Smooth muscle cell (in vitro differentiated cells): Measurements from ENCODE around the gene ARHGAP6. TPM values are rescaled to one million over a fixed set of nuclear protein-coding genes. Genes with fewer than 3 reads are reported as not detected.

Experiments
- DNase-seq: peaks from one replicate; lab custom pipeline; 2025; ENCODE audit not compliant: unreplicated experiment; lab: John Stamatoyannopoulos, UW
- H2AFZ ChIP-seq: fragments of 200-600 bp; sonication (generic); 2 replicates; pipeline ENCODE4 v1.6.0; 2016; ENCODE audit warnings: antibody characterized with exemption, low read depth, mild to moderate bottlenecking
- H3F3A ChIP-seq: fragments of 200-600 bp; sonication (generic); 2 replicates; pipeline ENCODE4 v1.6.0; 2017; ENCODE audit warnings: antibody characterized with exemption, low read depth
- H3K27ac ChIP-seq: fragments of 200-600 bp; sonication (generic); 2 replicates; pipeline ENCODE4 v1.5.1; 2016; ENCODE audit warnings: low read depth, mild to moderate bottlenecking
- H3K27me3 ChIP-seq: fragments of 200-600 bp; sonication (generic); 2 replicates; pipeline ENCODE4 v1.6.1; 2016; ENCODE audit warnings: low read depth, mild to moderate bottlenecking
- H3K36me3 ChIP-seq: fragments of 200-600 bp; sonication (generic); 2 replicates; pipeline ENCODE4 v1.5.1; 2016; ENCODE audit warnings: low read depth
- H3K4me1 ChIP-seq: fragments of 200-600 bp; sonication (generic); 2 replicates; pipeline ENCODE4 v1.5.1; 2016; ENCODE audit warnings: low read depth
- H3K4me2 ChIP-seq: fragments of 200-600 bp; sonication (generic); 2 replicates; pipeline ENCODE4 v1.6.0; 2016; ENCODE audit warnings: mild to moderate bottlenecking
- H3K4me3 ChIP-seq: fragments of 200-600 bp; sonication (generic); 2 replicates; pipeline ENCODE4 v1.5.1; 2016; ENCODE audit warnings: mild to moderate bottlenecking
- H3K79me2 ChIP-seq: fragments of 200-600 bp; sonication (generic); 2 replicates; pipeline ENCODE4 v1.6.0; 2016; ENCODE audit warnings: low read depth, mild to moderate bottlenecking
- H3K9ac ChIP-seq: fragments of 200-600 bp; sonication (generic); 2 replicates; pipeline ENCODE4 v1.6.0; 2016; ENCODE audit warnings: low read depth
- H3K9me3 ChIP-seq: fragments of 200-600 bp; sonication (generic); replicated peaks from 2 replicates; pipeline ENCODE4 v1.5.1; 2016; ENCODE audit warnings: low read depth
- H4K20me1 ChIP-seq: fragments of 200-600 bp; sonication (generic); 2 replicates; pipeline ENCODE4 v1.6.0; 2016; ENCODE audit warnings: low read depth
- CTCF ChIP-seq: fragments of 200-600 bp; sonication (generic); IDR thresholded peaks from 2 replicates; pipeline ENCODE4 v1.5.1; 2017; ENCODE audit warnings: borderline replicate concordance, mild to moderate bottlenecking, antibody characterized with exemption; ENCODE audit not compliant: insufficient read depth, poor library complexity, severe bottlenecking
- WGBS: methylation state at CpG from one replicate; pipeline ENCODE4 v1.1.7; 2016; ENCODE audit warnings: low lambda C conversion rate; 5-methylcytosine and 5-hydroxymethylcytosine counted together
- polyA plus RNA-seq: library from polyadenylated mRNA; unstranded; fragments of >200 nt; fragmentation: Nextera tagmentation; extraction: Ambion mirVana; gene quantifications from 2 replicates; pipeline ENCODE4 v1.2.1, GENCODE V29; 2016
- total RNA-seq: library from RNA; depleted of rRNA; stranded (reverse); fragments of >200 nt; gene quantifications from 2 replicates; pipeline ENCODE4 v1.2.3, GENCODE V29; 2014

Gene ARHGAP6
- 0.54 and 0.90 TPM in 2 replicates for total RNA-seq
- polyA plus RNA-seq = 0.55 TPM in 1 of 2 replicates, not detected in the other

GRCh38 chrX:11665168-11666111 lies at the start of gene ARHGAP6:
TSS of gene ARHGAP6 (minus strand) at chrX:11665920. CDS start at chrX:11664828, 1,092 bp downstream.
- H2AFZ ChIP-seq = peak within 1 kb of the TSS; percentile 81
- H3K4me3 ChIP-seq = peak within 1 kb of the TSS; percentile 53
- no peaks in the 10 kb centered on the region for H3K4me1 ChIP-seq
- no peaks in the 10 kb centered on the region for H3K36me3 ChIP-seq
- peak within 1 kb of the TSS; percentile 89 for H3K4me2 ChIP-seq
- no peaks in the 10 kb centered on the region for H3K9me3 ChIP-seq
- H3F3A ChIP-seq = no peaks in the 10 kb centered on the region
- H3K79me2 ChIP-seq = no peaks in the 10 kb centered on the region
- WGBS = 49% methylated on average over 72 of the region's 74 CpGs
- TF ChIP-seq CTCF = no peak
- no peak within 1 kb of the TSS for H3K9ac ChIP-seq
- H4K20me1 ChIP-seq = no peaks in the 10 kb centered on the region
- H3K27ac ChIP-seq = no peak within 1 kb of the TSS
- peaks cover 42% of the 10 kb centered on the region for H3K27me3 ChIP-seq
- DNase-seq = peak; percentile 13

GRCh38 chrX:11704725-11705495 lies 39.2 kb upstream of the ARHGAP6 start:
- no peaks in the 10 kb centered on the region for H3K9me3 ChIP-seq
- no peaks in the 10 kb centered on the region for H3K36me3 ChIP-seq
- H3K9ac ChIP-seq = no peak overlapping the region
- no peak for DNase-seq
- no peak overlapping the region for H3K27ac ChIP-seq
- H4K20me1 ChIP-seq = no peaks in the 10 kb centered on the region
- no peak overlapping the region for H3K4me3 ChIP-seq
- H3K79me2 ChIP-seq = no peaks in the 10 kb centered on the region
- no peak for TF ChIP-seq CTCF
- H3K4me1 ChIP-seq = no peaks in the 10 kb centered on the region
- H2AFZ ChIP-seq = no peak overlapping the region
- H3K4me2 ChIP-seq = no peak overlapping the region
- 68% methylated on average over 12 of the region's 12 CpGs for WGBS
- H3K27me3 ChIP-seq = no peaks in the 10 kb centered on the region
- H3F3A ChIP-seq = no peaks in the 10 kb centered on the region

- Histone ChIP-seq H3F3A (no peaks in the 10 kb centered on the region), H3K9me3 (no peaks in the 10 kb centered on the region), H3K36me3 (no peaks in the 10 kb centered on the region), H3K79me2 (no peaks in the 10 kb centered on the region), H3K4me3 (no peak overlapping the region), H2AFZ (no peak overlapping the region), H3K9ac (no peak overlapping the region), H4K20me1 (no peaks in the 10 kb centered on the region), H3K27ac (no peak overlapping the region), H3K27me3 (no peaks in the 10 kb centered on the region), H3K4me2 (no peak overlapping the region), H3K4me1 (no peaks in the 10 kb centered on the region)
- 88% methylated on average over 10 of the region's 10 CpGs for WGBS
- DNase-seq = no peak
- TF ChIP-seq CTCF = no peak
Observed at GRCh38 chrX:11703855-11704254, 38.1 kb upstream of the ARHGAP6 start.
